Neural crest cell (in vitro differentiated cells): ENCODE data around the gene TRIM14. TPM values are rescaled to one million over a fixed set of nuclear protein-coding genes. Genes with fewer than 3 reads are reported as not detected.
A peak's percentile ranks its signal among the peaks of the same experiment; 100 is the strongest.

ENCODE experiments used
- DNase-seq: peaks from one replicate; pipeline ENCODE4 v3.0.0; 2021; ENCODE audit warnings: low read depth, mixed read lengths, low spot score
- H3K27ac Mint-ChIP-seq: one replicate; pipeline ENCODE4 v1.8.0; 2021; ENCODE audit warnings: mild to moderate bottlenecking, mixed read lengths; ENCODE audit not compliant: unreplicated experiment
- H3K27me3 Mint-ChIP-seq: 2 replicates; pipeline ENCODE4 v1.8.0; 2021; ENCODE audit warnings: low read depth, mild to moderate bottlenecking, mixed read lengths
- H3K36me3 Mint-ChIP-seq: 2 replicates; pipeline ENCODE4 v1.8.0; 2021; ENCODE audit warnings: low read depth, mild to moderate bottlenecking, mixed read lengths
- H3K4me1 Mint-ChIP-seq: 2 replicates; pipeline ENCODE4 v1.8.0; 2021; ENCODE audit warnings: mixed read lengths
- H3K4me3 Mint-ChIP-seq: one replicate; pipeline ENCODE4 v1.8.0; 2021; ENCODE audit warnings: mild to moderate bottlenecking, mixed read lengths
- H3K9me3 Mint-ChIP-seq: 2 replicates; pipeline ENCODE4 v1.8.0; 2021; ENCODE audit warnings: mixed read lengths
- CTCF ChIP-seq: fragments of 200-600 bp; sonication (generic); conservative IDR thresholded peaks from 2 replicates; pipeline ENCODE4 v1.5.0; 2021; ENCODE audit warnings: antibody characterized with exemption, mild to moderate bottlenecking
- total RNA-seq: library from RNA; stranded (reverse); gene quantifications from 2 replicates; pipeline ENCODE4 v1.2.1, GENCODE V29; 2021

The TRIM14 gene
- total RNA-seq, 1 donor from 2014 or later, result 11.2 TPM

GRCh38 chr9:98146101-98146991 lies 27.3 kb upstream of the TRIM14 start:
- Mint-ChIP-seq H3K36me3 (no peaks in the 10 kb centered on the region), H3K4me3 (no peak overlapping the region), H3K9me3 (no peaks in the 10 kb centered on the region), H3K4me1 (peaks cover 20% of the 10 kb centered on the region), H3K27me3 (no peaks in the 10 kb centered on the region), H3K27ac (no peak overlapping the region)
- TF ChIP-seq CTCF, result no peak
- DNase-seq, result no peak

- Mint-ChIP-seq H3K4me1 (peaks cover 12% of the 10 kb centered on the region), H3K9me3 (no peaks in the 10 kb centered on the region), H3K4me3 (no peak overlapping the region), H3K27me3 (no peaks in the 10 kb centered on the region), H3K36me3 (no peaks in the 10 kb centered on the region), H3K27ac (peak overlapping the region; percentile 84)
- TF ChIP-seq CTCF, result no peak
- no peak for DNase-seq
Observed at GRCh38 chr9:98144631-98145030, 25.6 kb upstream of the TRIM14 start.

GRCh38 chr9:98144076-98144475 lies 25.1 kb upstream of the TRIM14 start:
- Mint-ChIP-seq H3K27me3 (no peaks in the 10 kb centered on the region), H3K27ac (peak overlapping the region; percentile 63), H3K9me3 (no peaks in the 10 kb centered on the region), H3K36me3 (no peaks in the 10 kb centered on the region), H3K4me1 (peaks cover 12% of the 10 kb centered on the region), H3K4me3 (no peak overlapping the region)
- no peak for TF ChIP-seq CTCF
- no peak for DNase-seq

GRCh38 chr9:98142925-98143481 lies 24.0 kb upstream of the TRIM14 start:
- Mint-ChIP-seq H3K36me3 (no peaks in the 10 kb centered on the region), H3K4me3 (no peak overlapping the region), H3K27me3 (no peaks in the 10 kb centered on the region), H3K9me3 (no peaks in the 10 kb centered on the region), H3K27ac (peak overlapping the region; percentile 35), H3K4me1 (peaks cover 12% of the 10 kb centered on the region)
- DNase-seq, result no peak
- no peak for TF ChIP-seq CTCF

GRCh38 chr9:98142182-98142907 lies 23.3 kb upstream of the TRIM14 start:
- no peak for TF ChIP-seq CTCF
- H3K4me3 Mint-ChIP-seq, result no peak overlapping the region
- H3K9me3 Mint-ChIP-seq, result no peaks in the 10 kb centered on the region
- H3K36me3 Mint-ChIP-seq, result no peaks in the 10 kb centered on the region
- peak overlapping the region; percentile 71 for H3K27ac Mint-ChIP-seq
- H3K4me1 Mint-ChIP-seq, result peaks cover 12% of the 10 kb centered on the region
- no peaks in the 10 kb centered on the region for H3K27me3 Mint-ChIP-seq
- DNase-seq, result no peak
